H1 (cell line): Measurements from ENCODE around the gene RCE1. TPM values are rescaled to one million over a fixed set of nuclear protein-coding genes. Genes with fewer than 3 reads are reported as not detected.

Experiments used
- CHD1 ChIP-seq: IDR thresholded peaks from 2 replicates; pipeline ENCODE4 v1.6.1; 2012; ENCODE audit warnings: low read depth, low read length, improper control_type of control experiment
- CHD7 ChIP-seq: fragments of 300-600 bp; sonication (generic); IDR thresholded peaks from 2 replicates; pipeline ENCODE4 v1.7.1; 2012; ENCODE audit warnings: low read length, moderate library complexity, mild to moderate bottlenecking, inconsistent platforms; ENCODE audit not compliant: insufficient replicate concordance
- EP300 ChIP-seq, 2 experiments: IDR thresholded peaks; 1 replicate in 1 of 2; 2 replicates in 1 of 2; pipeline ENCODE4 v1.6.1; 2011 to 2012; ENCODE audit warnings: low read depth in 2 of 2, low read length in 2 of 2, mild to moderate bottlenecking in 2 of 2, borderline replicate concordance in 1 of 2, inconsistent platforms in 1 of 2, moderate library complexity in 1 of 2
- HDAC2 ChIP-seq, 2 experiments: fragments of 300-600 bp in 1 of 2; sonication (generic) in 1 of 2; IDR thresholded peaks; 2 replicates each; pipeline ENCODE4 v1.6.1; 2011 to 2012; ENCODE audit warnings: low read depth in 2 of 2, low read length in 2 of 2, mild to moderate bottlenecking in 2 of 2, moderate library complexity in 2 of 2, borderline replicate concordance in 1 of 2, inconsistent platforms in 1 of 2
- JUN ChIP-seq: IDR thresholded peaks from 2 replicates; pipeline ENCODE4 v1.6.1; 2011; ENCODE audit warnings: low read depth, mild to moderate bottlenecking, improper control_type of control experiment, low read length
- KDM5A ChIP-seq: fragments of 200-600 bp; IDR thresholded peaks from 2 replicates; pipeline ENCODE4 v1.7.1; 2012; ENCODE audit warnings: mild to moderate bottlenecking, low read length, inconsistent platforms, mixed read lengths
- RNF2 ChIP-seq: fragments of 200-900, 300-1000 bp; sonication (generic); IDR thresholded peaks from 2 replicates; pipeline ENCODE4 v1.7.1; 2016; ENCODE audit warnings: borderline replicate concordance, low read depth, mild to moderate bottlenecking, antibody characterized with exemption, low read length; ENCODE audit not compliant: poor library complexity, severe bottlenecking; ENCODE audit errors: missing control alignments
- SP1 ChIP-seq: IDR thresholded peaks from 2 replicates; pipeline ENCODE4 v1.6.1; 2011; ENCODE audit warnings: low read depth, low read length
- polyA plus RNA-seq, 7 experiments: library from polyadenylated mRNA; depleted of rRNA in 3 of 7; stranded (reverse) in 5 of 7; unstranded in 2 of 7; fragments of >200 nt in 5 of 7; fragments of 200-250 nt in 2 of 7; gene quantifications; 1 replicate in 5 of 7; 2 replicates in 1 of 7; 4 replicates in 1 of 7; pipeline versions ENCODE4 v1.2.1 to v1.2.3, GENCODE V29; 2011 to 2013; ENCODE audit warnings: missing spikeins in 2 of 7, mixed read lengths in 2 of 7
- total RNA-seq: library from RNA; stranded (reverse); fragmentation: NEBNext Ultra II Directional; extraction: Animal tissue kit (Norgen Biotek cat#: 25700); gene quantifications from 2 replicates; pipeline ENCODE4 v1.2.1, GENCODE V29; 2021

RCE1 gene
- total and polyA plus RNA-seq, 2 of the 8 experiments (the other 6 are each of a cell fraction or from before 2014, with no cell fraction given): 35.8 to 84.8 TPM

GRCh38 chr11:66851239-66851596 is 8.0 kb downstream of the RCE1 start (continued):
- TF ChIP-seq CHD7 (no peak), SP1 (no peak), RNF2 (no peak), JUN (no peak), EP300 (IDR thresholded peaks at IDR 0.05; ENCODE audit: borderline replicate concordance in 1 of 2, low read depth in 2 of 2, low read length in 2 of 2) (no peak), HDAC2 (IDR thresholded peaks at IDR 0.05; ENCODE audit: borderline replicate concordance in 1 of 2, low read depth in 2 of 2, low read length in 2 of 2) (no peak), KDM5A (no peak), CHD1 (no peak)
